Natural killer cell (primary cell): ENCODE data around the gene SLC30A9. TPM values are rescaled to one million over a fixed set of nuclear protein-coding genes. Genes with fewer than 3 reads are reported as not detected.

Source experiments
- ATAC-seq, 3 donors: fragments of 150-1000 bp in 2 of 3; fragments of 200-7000 bp in 1 of 3; cut with Tn5 transposase; 1 replicate in 1 of 3; 2 replicates in 2 of 3; pipeline ENCODE4 v1.10.0; 2021; ENCODE audit warnings: mild to moderate bottlenecking in 2 of 3, moderate library complexity in 2 of 3
- DNase-seq, 2 donors: peaks; one replicate each; pipeline versions ENCODE4 v3.0.0 to v3.0.0-alpha.2; 2013 to 2021; ENCODE audit warnings: mixed read lengths in 1 of 2
- H3K27ac ChIP-seq: one replicate; pipeline ENCODE4 v1.5.1; 2013; ENCODE audit warnings: mild to moderate bottlenecking, low read length
- H3K27me3 ChIP-seq: one replicate; pipeline ENCODE4 v1.6.1; 2013; ENCODE audit warnings: low read length; ENCODE audit not compliant: control insufficient read depth, insufficient read depth
- H3K36me3 ChIP-seq: one replicate; pipeline ENCODE4 v1.6.1; 2013; ENCODE audit warnings: low read length; ENCODE audit not compliant: control insufficient read depth, insufficient read depth
- H3K4me1 ChIP-seq: one replicate; pipeline ENCODE4 v1.6.1; 2013; ENCODE audit warnings: low read length; ENCODE audit not compliant: control insufficient read depth, insufficient read depth
- H3K4me3 ChIP-seq: one replicate; pipeline ENCODE4 v1.5.1; 2013; ENCODE audit warnings: low read length
- H3K9me3 ChIP-seq: one replicate; pipeline ENCODE4 v1.6.1; 2013; ENCODE audit warnings: low read length; ENCODE audit not compliant: control insufficient read depth, insufficient read depth
- H3K27ac Mint-ChIP-seq, 2 donors: one replicate each; pipeline ENCODE4 v1.8.0; 2022; ENCODE audit warnings: mild to moderate bottlenecking in 2 of 2, mixed read lengths in 2 of 2, moderate library complexity in 1 of 2
- H3K27me3 Mint-ChIP-seq, 2 donors: one replicate each; pipeline ENCODE4 v1.8.0; 2022; ENCODE audit warnings: low read depth in 2 of 2, mixed read lengths in 2 of 2
- H3K36me3 Mint-ChIP-seq: one replicate; pipeline ENCODE4 v1.8.0; 2022; ENCODE audit warnings: mixed read lengths
- H3K4me1 Mint-ChIP-seq, 2 donors: one replicate each; pipeline ENCODE4 v1.8.0; 2022; ENCODE audit warnings: mixed read lengths in 2 of 2
- H3K4me3 Mint-ChIP-seq: one replicate; pipeline ENCODE4 v1.8.0; 2022; ENCODE audit warnings: mild to moderate bottlenecking, moderate library complexity, mixed read lengths
- H3K9me3 Mint-ChIP-seq, 2 donors: one replicate each; pipeline ENCODE4 v1.8.0; 2022; ENCODE audit warnings: mixed read lengths in 2 of 2
- WGBS: methylation state at CpG from one replicate; pipeline ENCODE4 v1.1.7; 2013; ENCODE audit warnings: missing lambda C conversion rate; ENCODE audit not compliant: insufficient coverage; 5-methylcytosine and 5-hydroxymethylcytosine counted together
- intact Hi-C: fragments of 100-400 bp; cut with micrococcal nuclease; formaldehyde crosslinking; loops from one replicate; pipeline ENCODE4 v1.14.2; 2022
- total RNA-seq, 4 donors: library from RNA; stranded (reverse); fragments of 120-200 nt in 1 of 4; gene quantifications; one replicate each; pipeline versions ENCODE4 v1.2.3 to v1.2.4, GENCODE V29; 2013 to 2022
- TF ChIP-seq, protein P1 (sequence below): fragments of 200-600 bp; IDR thresholded peaks from one replicate; pipeline ENCODE4 v1.8.0; 2022; ENCODE audit warnings: antibody characterized with exemption

SLC30A9 gene
- total RNA-seq, 3 donors from 2014 or later (not counting 1 experiment from before 2014, with no cell fraction given), result 22.2 to 23.1 (median 22.8) TPM

DNA sequence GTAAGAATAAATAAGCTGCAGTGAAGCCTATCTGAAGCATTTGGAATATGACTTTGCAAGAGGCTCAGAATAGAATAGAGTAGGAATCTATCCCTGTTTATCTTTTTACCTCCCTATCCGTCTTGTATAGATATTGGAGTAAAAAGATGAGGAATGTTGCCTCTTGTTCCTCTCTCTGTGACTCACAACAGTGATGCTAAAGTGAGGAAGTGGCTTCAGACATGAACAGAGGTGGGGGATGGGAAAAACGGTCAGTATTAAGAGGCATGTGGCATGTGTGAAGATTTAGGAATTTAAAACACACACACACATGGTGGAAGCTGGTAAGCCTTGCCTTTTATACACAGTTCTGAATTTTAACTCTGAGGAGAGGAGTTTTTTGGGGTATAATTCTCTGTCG is 12.6 kb upstream of the SLC30A9 start:
- no peaks in the 10 kb centered on the region for H3K36me3 Mint-ChIP-seq

DNA sequence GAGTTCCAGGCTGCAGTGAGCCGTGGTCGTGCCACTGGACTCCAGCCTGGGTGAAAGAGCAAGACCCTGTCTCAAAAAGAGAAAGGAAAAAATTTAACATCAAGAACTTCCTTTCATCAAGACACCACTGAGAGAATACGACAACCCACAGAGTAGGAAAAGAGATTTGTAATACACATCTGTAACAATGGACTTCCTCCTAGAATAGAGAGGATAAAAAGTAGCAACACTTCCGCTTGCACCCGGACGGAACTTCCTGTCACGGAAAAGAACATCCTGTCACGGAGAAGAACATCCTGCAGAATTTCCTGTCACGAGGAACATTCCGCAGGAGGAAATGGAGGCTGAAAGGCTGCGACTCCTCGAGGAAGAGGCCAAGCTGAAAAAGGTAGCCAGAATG is 8.9 kb upstream of the SLC30A9 start, which contains the start of gene DCAF4L1:
DCAF4L1 (plus strand) TSS at position 301 of the 400 bp plus-strand sequence; CDS start at position 338, 37 bp downstream.
- Histone ChIP-seq H3K27ac (no peak within 1 kb of the TSS), H3K9me3 (no peaks in the 10 kb centered on the region), H3K4me3 (no peak within 1 kb of the TSS), H3K36me3 (no peaks in the 10 kb centered on the region), H3K4me1 (no peaks in the 10 kb centered on the region), H3K27me3 (no peaks in the 10 kb centered on the region)
- H3K27ac Mint-ChIP-seq, result no peak within 1 kb of the TSS
- H3K4me3 Mint-ChIP-seq, result no peak within 1 kb of the TSS
- H3K4me1 Mint-ChIP-seq, result no peaks in the 10 kb centered on the region
- TF ChIP-seq, protein P1, sequence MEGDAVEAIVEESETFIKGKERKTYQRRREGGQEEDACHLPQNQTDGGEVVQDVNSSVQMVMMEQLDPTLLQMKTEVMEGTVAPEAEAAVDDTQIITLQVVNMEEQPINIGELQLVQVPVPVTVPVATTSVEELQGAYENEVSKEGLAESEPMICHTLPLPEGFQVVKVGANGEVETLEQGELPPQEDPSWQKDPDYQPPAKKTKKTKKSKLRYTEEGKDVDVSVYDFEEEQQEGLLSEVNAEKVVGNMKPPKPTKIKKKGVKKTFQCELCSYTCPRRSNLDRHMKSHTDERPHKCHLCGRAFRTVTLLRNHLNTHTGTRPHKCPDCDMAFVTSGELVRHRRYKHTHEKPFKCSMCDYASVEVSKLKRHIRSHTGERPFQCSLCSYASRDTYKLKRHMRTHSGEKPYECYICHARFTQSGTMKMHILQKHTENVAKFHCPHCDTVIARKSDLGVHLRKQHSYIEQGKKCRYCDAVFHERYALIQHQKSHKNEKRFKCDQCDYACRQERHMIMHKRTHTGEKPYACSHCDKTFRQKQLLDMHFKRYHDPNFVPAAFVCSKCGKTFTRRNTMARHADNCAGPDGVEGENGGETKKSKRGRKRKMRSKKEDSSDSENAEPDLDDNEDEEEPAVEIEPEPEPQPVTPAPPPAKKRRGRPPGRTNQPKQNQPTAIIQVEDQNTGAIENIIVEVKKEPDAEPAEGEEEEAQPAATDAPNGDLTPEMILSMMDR, result no peak
- H3K27me3 Mint-ChIP-seq, result peaks cover 24 to 34% of the 10 kb centered on the region in 2 donors
- ATAC-seq, result no peak
- 92% methylated on average over 11 of the region's 12 CpGs for WGBS
- no peaks in the 10 kb centered on the region for H3K9me3 Mint-ChIP-seq
- no peak for DNase-seq
- intact Hi-C loops, result no loop called here
- H3K36me3 Mint-ChIP-seq, result no peaks in the 10 kb centered on the region

More for the DNA sequence above, 12.6 kb upstream of the SLC30A9 start:
- DNase-seq (no peak), ATAC-seq (no peak)
- no peaks in the 10 kb centered on the region for H3K4me1 Mint-ChIP-seq
- no peaks in the 10 kb centered on the region for H3K4me1 ChIP-seq
- no peaks in the 10 kb centered on the region for H3K9me3 ChIP-seq
- intact Hi-C loops, result no loop called here
- no peak overlapping the region for H3K4me3 ChIP-seq
- H3K36me3 ChIP-seq, result no peaks in the 10 kb centered on the region
- 88% methylated on average over 1 of the region's 3 CpGs for WGBS
- H3K27ac ChIP-seq, result no peak overlapping the region
- no peaks in the 10 kb centered on the region for H3K9me3 Mint-ChIP-seq
- H3K4me3 Mint-ChIP-seq, result no peak overlapping the region
- TF ChIP-seq, protein P1, result no peak
- H3K27me3 ChIP-seq, result no peaks in the 10 kb centered on the region
- H3K27ac Mint-ChIP-seq, result no peak overlapping the region
- H3K27me3 Mint-ChIP-seq, result peaks cover 15 to 17% of the 10 kb centered on the region in 2 donors

DNA sequence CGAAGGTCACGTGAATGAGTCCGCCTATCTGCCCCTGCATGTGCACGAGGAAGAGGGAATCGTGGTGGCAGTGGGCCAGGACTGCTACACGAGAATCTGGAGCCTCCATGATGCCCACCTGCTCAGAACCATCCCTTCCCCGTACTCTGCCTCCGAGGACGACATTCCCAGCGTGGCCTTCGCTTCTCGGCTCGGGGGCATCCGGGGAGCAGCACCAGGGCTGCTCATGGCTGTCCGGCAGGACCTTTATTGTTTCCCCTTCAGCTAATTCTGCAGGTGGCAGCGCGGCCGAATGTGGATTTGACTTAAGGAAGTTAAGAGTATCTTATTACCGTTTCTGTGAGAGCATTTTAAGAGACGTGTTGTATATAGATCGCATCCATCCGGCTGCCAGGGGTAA is 7.6 kb upstream of the SLC30A9 start:
- WGBS, result 95% methylated on average over 22 of the region's 22 CpGs
- no peaks in the 10 kb centered on the region for H3K4me1 ChIP-seq
- no peaks in the 10 kb centered on the region for H3K27me3 ChIP-seq
- no peaks in the 10 kb centered on the region for H3K9me3 ChIP-seq
- H3K4me3 Mint-ChIP-seq, result no peak overlapping the region
- no peaks in the 10 kb centered on the region for H3K36me3 Mint-ChIP-seq
- no peak overlapping the region for H3K27ac Mint-ChIP-seq
- H3K9me3 Mint-ChIP-seq, result no peaks in the 10 kb centered on the region
- H3K27me3 Mint-ChIP-seq, result peaks cover 19 to 24% of the 10 kb centered on the region in 2 donors
- no peak overlapping the region for H3K27ac ChIP-seq
- ATAC-seq (no peak), DNase-seq (no peak)
- TF ChIP-seq, protein P1, result no peak
- no peak overlapping the region for H3K4me3 ChIP-seq
- intact Hi-C loops, result no loop called here
- H3K36me3 ChIP-seq, result no peaks in the 10 kb centered on the region
- no peaks in the 10 kb centered on the region for H3K4me1 Mint-ChIP-seq

DNA sequence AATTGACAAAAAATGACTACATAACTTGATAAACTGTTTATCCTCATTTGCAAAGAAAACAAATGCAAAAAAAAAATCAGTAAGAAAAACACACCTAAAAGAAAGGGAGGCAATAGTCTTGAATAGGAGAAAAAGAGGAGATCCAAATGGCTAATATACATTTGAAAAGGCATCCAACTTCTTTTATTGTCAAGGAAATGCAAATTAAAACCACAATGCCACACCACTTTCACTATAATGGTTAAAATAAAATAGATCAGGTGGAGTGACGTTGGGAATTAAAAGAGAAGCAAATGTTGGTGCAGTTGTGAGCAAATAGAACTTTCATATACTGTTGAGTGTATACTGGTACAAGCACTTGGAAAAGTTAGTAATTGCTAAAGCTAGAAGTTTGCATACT is 5.2 kb upstream of the SLC30A9 start:
- Histone ChIP-seq H3K9me3 (no peaks in the 10 kb centered on the region), H3K27me3 (no peaks in the 10 kb centered on the region), H3K27ac (no peak overlapping the region), H3K36me3 (no peaks in the 10 kb centered on the region), H3K4me3 (no peak overlapping the region), H3K4me1 (peaks cover 6% of the 10 kb centered on the region)
- no CpG with 5 or more reads among the region's 1 CpG for WGBS
- H3K27me3 Mint-ChIP-seq, result peaks cover 13 to 17% of the 10 kb centered on the region in 2 donors
- H3K4me1 Mint-ChIP-seq, result peaks cover 8% of the 10 kb centered on the region in 2 donors
- H3K36me3 Mint-ChIP-seq, result no peaks in the 10 kb centered on the region
- no peaks in the 10 kb centered on the region for H3K9me3 Mint-ChIP-seq
- no peak overlapping the region for H3K27ac Mint-ChIP-seq
- no peak for ATAC-seq
- DNase-seq, result no peak
- TF ChIP-seq, protein P1, result no peak
- no peak overlapping the region for H3K4me3 Mint-ChIP-seq
- intact Hi-C loops, result no loop called here
